Measurements from ENCODE around the gene PAN3.
"Not testable (repeated sequence)": the region's sequence is repeated elsewhere in the genome, so short reads cannot be mapped to it uniquely, and the experiment has no call there.

PAN3 gene, protein sequence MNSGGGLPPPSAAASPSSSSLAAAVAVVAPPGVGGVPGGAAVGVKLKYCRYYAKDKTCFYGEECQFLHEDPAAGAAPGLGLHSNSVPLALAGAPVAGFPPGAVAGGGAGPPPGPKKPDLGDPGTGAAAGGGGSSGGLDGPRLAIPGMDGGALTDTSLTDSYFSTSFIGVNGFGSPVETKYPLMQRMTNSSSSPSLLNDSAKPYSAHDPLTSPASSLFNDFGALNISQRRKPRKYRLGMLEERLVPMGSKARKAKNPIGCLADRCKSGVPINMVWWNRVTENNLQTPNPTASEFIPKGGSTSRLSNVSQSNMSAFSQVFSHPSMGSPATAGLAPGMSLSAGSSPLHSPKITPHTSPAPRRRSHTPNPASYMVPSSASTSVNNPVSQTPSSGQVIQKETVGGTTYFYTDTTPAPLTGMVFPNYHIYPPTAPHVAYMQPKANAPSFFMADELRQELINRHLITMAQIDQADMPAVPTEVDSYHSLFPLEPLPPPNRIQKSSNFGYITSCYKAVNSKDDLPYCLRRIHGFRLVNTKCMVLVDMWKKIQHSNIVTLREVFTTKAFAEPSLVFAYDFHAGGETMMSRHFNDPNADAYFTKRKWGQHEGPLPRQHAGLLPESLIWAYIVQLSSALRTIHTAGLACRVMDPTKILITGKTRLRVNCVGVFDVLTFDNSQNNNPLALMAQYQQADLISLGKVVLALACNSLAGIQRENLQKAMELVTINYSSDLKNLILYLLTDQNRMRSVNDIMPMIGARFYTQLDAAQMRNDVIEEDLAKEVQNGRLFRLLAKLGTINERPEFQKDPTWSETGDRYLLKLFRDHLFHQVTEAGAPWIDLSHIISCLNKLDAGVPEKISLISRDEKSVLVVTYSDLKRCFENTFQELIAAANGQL

DNA sequence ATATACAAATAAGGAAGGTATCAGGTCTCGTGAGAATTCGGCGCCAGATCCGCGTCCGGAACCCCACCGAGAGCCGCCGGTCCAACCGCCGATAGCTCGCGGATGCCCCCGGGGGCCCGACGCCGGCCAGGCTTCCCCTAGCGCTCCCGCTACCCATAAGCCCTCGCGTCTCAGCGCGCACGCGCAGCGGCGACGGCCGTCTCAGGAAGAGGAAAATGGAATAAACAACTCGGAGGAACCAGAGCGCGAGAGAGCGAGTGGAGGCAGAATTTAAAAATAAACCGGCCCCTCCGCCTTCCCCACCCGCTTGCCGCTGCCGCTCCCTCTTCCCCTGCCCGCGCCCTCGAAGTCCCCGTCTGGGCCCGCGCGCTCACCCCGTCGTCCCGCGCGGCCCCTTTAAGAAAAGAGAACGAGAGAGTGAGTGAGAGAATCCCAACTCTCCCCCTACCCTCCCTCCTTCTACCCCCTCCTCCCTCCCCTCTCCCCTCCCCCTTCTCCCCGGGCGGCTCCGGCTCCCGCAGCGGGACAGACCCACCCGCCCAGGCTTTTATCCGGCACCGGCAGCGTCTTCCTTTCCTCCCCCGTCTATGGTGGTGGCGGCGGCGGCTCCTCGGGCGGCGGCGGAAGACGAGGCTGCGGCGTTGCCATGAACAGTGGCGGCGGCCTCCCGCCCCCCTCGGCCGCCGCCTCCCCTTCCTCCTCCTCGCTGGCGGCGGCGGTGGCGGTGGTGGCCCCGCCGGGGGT lies at the start of gene PAN3:
PAN3 (plus strand) TSS at position 534 of the 744 bp plus-strand sequence; CDS start at position 647, 113 bp downstream.
- no peak for FAIRE-seq

DNA sequence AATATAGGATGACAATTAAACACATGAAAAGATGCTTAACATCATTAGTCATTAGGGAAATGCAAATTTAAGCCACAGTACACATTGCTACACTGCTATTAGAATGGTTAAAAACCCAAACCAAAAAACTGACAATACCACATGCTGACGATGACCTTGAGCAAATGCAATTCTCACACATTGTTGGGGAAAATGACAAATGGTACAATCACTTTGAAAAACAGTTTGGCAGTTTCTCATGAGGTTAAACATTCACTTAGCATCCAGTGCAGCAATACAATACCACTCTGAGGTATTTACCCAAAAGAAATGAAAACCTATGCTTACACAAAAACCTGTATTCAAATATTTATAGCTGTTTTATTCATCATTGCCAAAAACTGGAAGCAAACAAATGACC lies 49.3 kb upstream of the PAN3 start:
- FAIRE-seq = no peak

DNA sequence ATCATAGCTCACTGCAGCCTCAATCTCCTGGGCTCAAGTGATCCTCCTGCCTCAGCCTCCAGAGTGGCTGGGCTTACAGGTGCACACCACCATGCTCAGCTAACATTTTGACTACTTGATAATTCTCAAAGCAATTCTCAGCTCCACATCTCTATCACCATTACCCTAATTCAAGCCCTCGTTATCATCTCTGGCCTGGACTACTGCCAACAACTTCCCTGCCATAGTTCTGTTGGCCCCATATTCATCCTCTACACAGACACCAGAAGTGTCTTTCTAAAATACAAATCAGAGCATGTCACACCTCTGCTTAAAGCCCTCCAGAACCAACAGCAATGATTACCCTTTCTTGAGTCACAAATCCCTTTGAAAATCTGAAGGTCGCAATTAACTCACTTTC lies 45.9 kb upstream of the PAN3 start:
- no peak for FAIRE-seq

DNA sequence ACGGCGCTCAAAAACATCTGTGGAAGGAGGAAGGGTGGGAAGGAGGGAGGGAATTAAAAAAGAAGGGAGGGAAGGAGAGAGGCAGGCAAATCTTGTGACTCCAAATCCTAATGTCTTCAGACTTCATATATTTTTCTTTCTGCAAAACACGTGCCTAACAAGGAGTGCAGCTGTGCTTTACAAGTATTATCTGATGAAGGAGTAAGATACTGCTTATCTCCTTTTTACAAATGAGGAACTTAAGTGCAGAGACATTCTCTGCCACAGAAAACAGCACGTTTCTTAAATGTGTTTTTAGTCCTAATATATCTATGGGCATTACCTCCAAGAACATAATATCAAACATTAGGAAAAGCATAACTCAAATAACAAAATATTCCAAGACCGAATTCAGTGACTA lies 44.5 kb upstream of the PAN3 start:
- no peak for FAIRE-seq

DNA sequence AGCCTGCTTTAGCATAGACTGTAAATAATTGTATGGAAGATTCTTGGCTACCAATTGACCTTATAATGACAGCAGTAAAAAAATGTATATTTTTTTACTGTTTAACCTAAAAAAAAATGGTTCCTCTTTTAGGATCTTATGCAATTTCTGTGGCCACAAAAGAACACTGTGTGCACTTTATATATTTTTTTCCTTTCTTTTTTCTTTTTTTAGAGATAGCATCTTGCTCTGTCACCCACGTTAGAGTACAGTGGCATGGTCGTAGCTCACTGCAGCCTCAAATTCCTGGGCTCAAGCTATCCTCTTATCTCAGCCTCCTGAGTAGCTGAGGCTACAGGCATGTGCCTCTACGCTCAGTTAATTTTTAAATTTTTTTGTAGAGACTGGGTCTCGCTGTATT lies 44.0 kb upstream of the PAN3 start:
- FAIRE-seq = no peak

DNA sequence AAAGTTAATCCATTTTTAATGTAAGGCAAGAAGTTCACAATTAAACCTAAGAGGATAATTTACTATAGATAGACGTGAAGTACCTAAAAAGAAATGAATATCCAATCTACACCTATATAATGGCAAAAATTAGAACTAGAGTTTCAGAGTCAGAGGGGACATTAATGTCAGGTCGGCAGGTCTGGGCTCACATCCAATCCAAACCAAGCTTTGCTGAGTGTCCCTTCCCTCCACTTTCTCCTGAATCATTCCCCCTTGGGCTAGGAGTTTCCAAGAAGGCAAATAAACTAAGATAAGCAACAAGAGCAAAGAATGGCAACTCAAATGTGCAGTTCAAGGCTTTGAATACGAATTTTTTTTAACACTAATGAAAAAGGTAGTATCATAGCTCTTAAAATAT lies 40.8 kb upstream of the PAN3 start:
- no peak for FAIRE-seq

DNA sequence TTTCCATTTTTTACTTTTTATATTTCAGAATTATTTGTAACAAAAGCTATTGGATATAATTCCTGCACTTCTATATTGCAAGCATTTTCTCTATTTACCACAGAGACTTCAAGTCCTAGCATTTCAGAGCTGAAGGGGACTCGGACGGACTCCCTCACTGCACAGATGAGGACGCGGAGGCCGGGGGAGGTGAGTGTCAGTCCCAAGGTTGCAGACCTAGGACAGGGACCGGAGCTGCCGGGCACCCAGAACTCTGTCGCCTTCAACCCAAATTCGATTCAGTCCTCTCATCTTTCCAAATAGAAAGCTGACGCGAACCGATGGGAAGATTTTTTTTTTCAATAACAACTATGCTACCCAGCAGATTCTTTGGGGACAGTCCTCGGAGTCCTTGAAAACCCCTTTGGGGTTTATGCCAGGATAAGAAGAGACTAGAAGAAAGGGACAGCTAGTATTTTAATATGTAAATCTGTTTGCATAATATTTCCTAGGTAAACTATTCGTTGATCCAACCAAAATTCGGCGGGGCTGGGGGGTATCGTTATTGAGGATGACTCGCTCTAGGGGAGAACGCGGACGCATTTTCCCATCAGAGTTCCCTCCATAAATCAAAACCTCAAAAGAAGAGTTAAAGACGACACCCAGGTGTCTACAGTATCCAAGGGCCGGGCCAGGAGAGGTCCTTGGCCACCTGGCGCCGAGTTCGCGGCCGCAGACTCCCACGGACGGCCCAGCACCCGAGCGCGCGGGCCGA lies 38.8 kb upstream of the PAN3 start:
- FAIRE-seq = no peak

DNA sequence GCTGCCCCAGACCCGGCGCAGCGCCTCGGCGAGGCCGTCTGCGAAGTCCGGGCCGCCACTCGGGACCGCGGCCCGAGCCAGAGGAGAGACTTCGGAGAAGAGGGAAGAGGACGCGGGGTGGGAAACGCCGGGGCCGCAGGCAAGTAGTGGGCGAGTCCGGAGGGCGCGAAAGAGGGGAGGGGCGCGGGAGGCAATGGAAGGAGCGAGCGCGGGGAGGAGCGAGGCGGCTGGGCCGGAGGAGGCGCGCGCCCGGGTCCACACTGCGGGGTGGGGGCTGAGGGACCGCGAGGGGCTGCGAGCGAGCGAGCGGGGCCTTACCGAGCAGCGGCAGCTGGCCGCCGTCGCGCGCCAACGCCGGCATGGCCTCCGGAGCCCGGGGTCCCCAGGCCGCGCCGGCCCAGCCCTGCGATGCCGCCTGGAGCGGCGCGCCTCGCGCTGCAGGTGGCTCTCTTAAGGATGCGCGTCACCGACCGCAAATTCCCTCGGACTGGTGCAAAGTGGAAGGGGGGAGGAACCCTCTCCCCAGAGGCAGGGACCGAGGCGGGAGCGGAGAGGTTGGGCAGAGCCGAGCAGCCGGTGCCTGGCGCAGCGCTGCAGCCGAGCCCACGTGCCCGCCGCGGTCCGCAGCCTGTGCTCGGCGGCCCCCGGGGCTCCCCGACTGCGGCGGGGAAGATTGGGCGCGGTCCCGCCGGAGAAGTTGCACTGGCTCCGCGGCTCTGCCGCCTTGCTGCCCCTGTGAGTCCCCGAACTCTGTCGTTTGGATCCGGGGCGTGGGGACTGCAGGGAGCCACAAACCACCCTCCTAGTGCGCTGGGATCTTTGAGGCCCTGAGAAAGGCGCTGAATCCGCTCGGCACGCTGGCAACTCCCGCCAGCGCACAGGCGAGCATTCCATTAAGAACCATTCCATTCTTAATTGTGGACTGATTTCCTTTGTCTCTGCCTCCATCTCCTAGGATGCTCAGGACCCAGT lies 37.9 kb upstream of the PAN3 start, which contains the start of gene FLT3:
FLT3 (minus strand) TSS at position 427 of the 972 bp plus-strand sequence; CDS start at position 361, 66 bp downstream.
- no peak for FAIRE-seq

DNA sequence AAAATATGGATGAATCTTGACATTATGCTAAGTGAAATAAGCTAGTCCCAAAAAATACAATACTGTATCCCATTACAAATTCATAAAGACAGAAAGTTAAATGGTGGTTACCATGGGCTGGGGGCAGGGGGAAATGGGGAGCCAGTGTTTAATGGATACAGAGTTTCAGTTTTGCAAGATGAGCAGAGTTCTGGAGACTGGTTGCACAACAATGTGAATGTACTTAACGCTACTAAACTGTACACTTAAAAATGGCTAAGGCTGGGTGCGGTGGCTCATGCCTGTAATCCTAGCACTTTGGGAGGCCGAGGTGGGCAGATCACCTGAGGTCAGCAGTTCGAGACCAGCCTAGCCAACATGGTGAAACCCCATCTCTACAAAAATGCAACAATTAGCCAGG lies 36.5 kb upstream of the PAN3 start:
- FAIRE-seq = not testable (repeated sequence)

DNA sequence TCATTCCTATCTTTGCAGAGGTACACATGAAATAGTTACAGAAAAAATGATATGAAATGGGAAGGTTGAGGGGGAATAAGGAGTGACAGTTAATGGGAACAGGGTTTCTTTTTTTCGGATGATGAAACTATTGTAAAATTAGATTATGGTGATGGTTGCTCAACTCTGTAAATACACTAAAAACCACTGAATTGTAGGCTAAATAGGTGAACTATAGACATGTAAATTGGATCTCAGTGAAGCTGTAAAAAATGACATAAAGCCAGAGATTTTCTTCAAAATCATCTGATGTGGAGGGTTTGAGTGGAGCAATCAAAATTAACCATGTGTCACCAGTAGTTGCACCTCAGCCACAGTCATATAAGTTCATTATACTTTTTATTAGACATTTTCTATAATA lies 31.4 kb upstream of the PAN3 start:
- no peak for FAIRE-seq

DNA sequence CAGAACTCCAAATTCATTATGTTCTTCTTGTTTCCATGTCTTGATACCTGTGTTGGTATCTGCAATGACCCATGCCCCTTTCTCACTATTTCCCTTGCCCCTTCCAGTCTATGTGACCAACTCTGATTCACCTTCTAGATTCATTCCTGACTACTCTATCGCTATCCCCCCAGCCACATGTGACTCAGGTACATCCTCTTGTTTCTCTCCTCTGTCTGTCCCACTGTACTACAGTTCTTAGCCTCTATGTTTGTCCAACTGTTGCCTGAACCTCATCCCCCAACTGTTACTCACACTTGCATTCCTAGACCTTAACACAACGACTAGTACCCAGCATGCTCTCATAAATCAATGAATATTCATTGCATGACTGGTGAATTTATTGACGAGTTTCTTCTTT lies 27.9 kb upstream of the PAN3 start:
- no peak for FAIRE-seq

DNA sequence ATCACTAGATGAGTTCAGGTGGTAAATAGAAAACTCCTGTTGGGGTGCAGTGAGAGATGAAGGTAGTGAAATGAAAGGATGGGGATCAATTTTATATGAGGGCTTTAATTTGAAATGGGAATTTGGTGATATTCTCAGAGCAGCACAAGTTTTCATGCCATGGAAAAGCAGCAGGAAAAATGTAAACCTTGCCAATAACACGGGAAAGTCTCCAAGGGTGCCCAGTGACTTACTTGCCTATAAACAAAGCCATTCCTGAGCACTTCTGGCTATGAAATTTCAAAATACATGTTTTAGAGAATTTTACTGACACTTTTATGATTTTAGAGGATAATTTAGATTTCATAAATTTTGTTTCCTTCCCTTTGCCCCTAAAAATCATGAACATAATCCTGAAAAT lies 21.6 kb upstream of the PAN3 start:
- FAIRE-seq = no peak

DNA sequence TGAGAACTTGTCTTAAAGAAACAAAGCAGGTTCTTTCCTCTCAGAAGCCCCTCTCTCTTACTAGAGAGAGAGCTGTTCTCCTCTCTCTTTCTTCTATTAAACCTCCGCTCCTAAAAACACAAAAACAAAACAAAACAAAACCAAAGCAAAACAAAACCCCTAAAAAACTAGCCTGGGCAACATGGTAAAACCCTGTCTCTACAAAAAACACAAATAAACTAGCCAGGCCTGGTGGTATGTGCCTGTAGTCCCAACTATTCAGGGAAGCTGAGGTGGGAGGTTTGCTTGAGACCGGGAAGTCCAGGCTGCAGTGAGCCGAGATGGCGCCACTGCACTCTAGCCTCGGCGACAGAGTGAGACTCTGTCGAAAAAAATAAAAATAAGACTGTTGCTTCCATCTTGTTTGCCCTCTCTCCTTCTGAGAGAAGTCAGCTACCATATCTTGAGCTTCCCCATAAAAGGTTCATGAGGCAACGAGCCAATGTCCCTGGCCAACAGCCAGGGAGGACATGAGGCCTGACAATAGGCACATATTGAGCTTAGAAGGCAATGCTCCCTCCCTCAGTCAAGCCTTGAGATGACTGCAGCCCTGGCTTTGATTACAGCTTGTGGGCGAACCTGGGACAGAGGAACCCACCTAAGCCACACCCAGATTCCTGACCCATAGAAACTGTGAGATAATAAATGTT lies 20.5 kb upstream of the PAN3 start:
- no peak for FAIRE-seq

DNA sequence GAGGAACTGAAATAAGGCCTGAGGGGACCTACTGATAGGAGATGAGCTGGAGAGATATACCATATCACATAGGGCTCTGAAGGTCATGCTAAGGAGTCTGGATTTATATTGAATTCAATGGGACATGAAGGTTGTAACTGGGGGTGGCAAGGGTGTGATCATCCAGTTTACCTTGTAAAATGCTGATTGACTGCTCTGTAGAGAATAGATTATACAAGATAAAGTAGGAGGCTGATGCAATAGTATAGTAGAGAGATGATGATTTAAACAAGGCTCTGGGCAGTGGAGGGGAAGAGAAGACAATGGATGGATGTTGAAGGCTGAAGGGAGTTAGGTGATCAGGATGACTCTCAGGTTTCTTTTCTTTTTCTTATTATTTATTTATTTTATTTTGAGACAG lies 18.0 kb upstream of the PAN3 start:
- no peak for FAIRE-seq

DNA sequence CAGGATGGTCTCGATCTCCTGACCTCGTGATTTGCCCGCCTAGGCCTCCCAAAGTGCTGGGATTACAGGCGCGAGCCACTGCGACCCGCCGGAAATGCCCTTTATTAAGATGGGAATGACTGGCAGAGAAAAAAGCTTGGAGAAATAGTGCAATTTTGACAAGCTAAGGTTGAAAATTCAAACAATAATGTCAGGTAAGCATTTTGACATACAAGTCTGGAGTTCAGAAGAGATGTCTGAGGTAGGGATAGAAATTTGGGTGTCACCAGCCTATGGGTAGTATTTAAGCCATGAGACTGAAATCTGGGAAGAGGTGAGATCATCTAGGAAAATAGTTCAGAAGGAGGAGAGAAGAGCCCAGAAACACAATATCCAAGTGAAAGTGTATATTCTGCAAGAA lies 17.1 kb upstream of the PAN3 start:
- FAIRE-seq = no peak

DNA sequence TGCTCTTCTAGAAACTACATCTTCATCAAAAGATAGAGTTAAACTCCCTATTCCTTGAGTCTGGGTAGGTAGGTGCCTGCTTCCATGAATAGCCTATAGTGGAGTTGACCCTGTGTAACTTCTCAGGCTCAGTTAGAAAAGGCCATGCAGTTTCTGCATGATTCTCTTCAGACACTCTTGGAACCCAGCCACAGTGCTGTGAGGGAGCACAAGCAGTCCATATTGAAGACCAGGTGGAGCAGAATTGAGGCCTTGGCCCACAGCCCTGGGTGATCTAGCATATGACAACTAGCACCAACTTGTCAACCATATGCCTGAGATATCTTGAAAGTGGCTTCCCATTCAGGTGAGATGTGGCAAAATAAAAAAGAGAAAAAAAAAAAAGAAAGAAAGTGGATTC lies 10.3 kb upstream of the PAN3 start:
- FAIRE-seq = no peak

DNA sequence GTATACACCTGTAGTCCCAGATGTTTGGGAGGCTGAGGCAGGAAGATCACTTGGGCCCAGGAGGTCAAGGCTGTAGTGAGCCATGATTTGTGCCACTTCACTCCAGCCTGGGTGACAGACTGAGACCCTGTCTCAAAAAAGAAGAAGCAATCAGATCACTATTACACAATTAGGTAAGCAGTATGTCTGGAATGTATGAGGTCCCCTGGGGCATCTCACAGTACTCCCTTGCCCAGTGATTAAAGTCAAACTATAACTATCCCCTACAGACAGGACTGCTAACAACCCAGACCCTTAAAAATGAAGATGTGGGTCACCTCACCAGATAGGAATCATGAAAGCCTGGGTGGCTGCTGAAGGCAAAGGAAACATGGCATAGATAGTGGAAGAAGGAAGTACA lies 9.4 kb upstream of the PAN3 start:
- FAIRE-seq = no peak

DNA sequence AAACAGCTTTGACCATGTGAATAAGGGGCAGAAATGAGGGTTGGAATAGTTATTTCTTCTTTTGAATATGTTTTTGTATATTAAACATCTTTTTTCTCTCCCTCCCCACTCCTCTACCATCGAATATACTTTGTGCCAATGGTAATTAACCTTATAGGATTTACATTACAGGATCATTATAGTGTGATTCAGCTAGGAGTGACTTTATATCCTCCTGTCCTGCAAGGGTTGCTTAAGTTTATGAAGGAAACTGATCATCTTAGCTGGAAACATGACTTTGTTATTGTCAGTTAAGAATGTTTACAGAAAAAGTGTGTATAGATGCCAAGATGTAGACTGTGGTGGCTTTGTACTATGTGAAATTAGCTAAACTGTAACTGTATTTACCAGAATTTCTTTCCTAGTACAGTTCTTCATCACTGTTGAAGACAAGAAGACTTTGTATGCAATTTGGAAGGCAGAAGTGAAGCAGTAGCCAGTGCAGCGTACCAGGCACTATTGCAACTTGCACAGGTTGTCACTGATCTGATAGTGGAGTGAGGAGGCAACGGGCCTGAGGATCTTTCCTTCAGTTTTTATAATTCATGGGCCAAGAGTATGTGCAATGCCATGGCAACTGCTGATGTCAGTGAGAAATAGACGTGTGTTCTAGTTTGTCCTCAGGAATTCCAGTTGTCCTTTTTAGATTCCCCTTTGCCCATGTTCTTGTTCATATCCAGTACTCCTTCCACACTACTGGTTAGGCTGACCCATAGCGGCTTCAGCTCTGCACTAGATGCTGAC lies 8.2 kb upstream of the PAN3 start:
- FAIRE-seq = no peak

DNA sequence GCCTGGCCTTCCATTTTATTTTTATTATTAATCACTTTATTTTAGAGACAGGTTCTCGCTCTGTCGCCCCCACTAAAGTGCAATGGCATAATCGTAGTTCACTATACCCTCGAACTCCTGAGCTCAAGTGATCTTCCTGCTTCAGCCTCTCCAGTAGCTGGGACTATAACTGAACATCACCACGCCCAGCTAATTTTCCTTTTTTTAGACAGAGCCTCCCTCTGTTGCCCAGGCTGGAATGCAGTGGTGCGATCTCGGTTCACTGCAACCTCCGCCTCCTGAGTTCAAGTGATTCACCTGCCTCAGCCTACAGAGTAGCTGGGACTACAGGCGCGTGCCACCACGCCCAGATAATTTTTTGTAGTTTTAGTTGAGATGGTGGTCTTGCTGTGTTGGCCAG lies 6.7 kb upstream of the PAN3 start:
- no peak for FAIRE-seq

DNA sequence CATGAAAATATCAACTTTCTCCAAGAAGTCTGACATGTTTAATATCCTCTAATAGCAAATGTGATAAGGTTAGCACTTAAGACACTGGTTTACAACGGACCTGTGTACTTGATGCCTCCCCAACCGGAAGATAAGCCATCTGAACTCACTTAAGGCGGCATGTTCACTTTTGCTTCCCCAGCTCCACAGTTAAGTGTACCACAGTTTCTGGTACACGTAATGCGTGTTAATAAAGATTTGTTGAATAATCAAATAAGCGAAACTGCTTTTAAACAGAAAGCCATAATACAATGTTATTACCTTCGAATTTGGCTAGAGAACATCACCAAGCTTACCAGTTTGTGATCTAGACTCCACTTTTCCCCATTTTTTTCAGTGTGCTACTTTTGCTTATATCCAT lies 1.4 kb upstream of the PAN3 start:
- no peak for FAIRE-seq
